ENCODE results near the gene SALL3. TPM values are rescaled to one million over a fixed set of nuclear protein-coding genes. Genes with fewer than 3 reads are reported as not detected.

SALL3 gene
- total RNA-seq, 4 donors from 2014 or later, result 0.16 TPM; not detected in 3

DNA sequence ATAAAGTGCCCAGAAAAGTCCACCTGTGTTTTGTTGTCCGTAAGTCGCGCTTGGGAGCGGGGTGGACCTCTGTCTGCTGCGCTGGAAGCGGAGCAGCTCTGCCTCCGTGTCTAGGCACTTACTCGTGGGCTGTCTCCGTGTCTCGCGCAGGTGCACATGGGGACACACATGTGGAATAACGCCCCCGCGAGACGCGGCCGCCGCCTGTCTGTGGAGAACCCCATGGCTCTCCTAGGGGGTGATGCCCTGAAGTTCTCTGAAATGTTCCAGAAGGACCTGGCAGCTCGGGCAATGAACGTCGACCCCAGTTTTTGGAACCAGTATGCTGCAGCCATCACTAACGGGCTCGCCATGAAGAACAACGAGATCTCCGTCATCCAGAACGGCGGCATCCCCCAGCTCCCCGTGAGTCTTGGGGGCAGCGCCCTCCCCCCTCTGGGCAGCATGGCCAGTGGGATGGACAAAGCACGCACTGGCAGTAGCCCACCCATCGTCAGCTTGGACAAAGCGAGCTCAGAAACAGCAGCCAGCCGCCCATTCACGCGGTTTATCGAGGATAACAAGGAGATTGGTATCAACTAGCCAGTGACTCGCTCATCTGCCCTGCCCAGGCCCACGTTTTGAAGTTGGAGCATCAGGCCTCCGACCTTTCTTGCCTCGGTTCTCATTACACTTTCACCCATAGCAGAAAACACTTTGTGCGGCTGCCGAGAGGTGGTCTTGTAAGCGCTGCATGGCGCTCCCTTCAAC, 17.3 kb downstream of the SALL3 start:
- in situ Hi-C loops (cut with MboI; ENCODE audit: low pct_ligation_motif_present in 1 of 4, low pct_unique_long_range_greater_than_20kb in 1 of 4, low sequenced_read_pairs in 3 of 4), result no loop called here
- DNase-seq, result no peak
- 86 to 93% methylated on average over 8 to 44 of the region's 44 CpGs for WGBS, 2 donors (ENCODE audit: low coverage in 1 of 2)
- H3K9me3 ChIP-seq, result no peaks in the 10 kb centered on the region
- no peaks in the 10 kb centered on the region for H3K4me1 ChIP-seq
- intact Hi-C loops (cut with DNase I; ENCODE audit: low total_unique reads), result no loop called here
- no peak overlapping the region for H3K4me3 ChIP-seq
- H3K36me3 ChIP-seq, result no peaks in the 10 kb centered on the region
- peaks cover 7% of the 10 kb centered on the region for H3K27me3 ChIP-seq
- no peak for TF ChIP-seq POLR2AphosphoS5 (IDR thresholded peaks at IDR 0.05)
- TF ChIP-seq EP300 (IDR thresholded peaks at IDR 0.05; ENCODE audit: low read depth), result no peak
- TF ChIP-seq, protein P1, sequence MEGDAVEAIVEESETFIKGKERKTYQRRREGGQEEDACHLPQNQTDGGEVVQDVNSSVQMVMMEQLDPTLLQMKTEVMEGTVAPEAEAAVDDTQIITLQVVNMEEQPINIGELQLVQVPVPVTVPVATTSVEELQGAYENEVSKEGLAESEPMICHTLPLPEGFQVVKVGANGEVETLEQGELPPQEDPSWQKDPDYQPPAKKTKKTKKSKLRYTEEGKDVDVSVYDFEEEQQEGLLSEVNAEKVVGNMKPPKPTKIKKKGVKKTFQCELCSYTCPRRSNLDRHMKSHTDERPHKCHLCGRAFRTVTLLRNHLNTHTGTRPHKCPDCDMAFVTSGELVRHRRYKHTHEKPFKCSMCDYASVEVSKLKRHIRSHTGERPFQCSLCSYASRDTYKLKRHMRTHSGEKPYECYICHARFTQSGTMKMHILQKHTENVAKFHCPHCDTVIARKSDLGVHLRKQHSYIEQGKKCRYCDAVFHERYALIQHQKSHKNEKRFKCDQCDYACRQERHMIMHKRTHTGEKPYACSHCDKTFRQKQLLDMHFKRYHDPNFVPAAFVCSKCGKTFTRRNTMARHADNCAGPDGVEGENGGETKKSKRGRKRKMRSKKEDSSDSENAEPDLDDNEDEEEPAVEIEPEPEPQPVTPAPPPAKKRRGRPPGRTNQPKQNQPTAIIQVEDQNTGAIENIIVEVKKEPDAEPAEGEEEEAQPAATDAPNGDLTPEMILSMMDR (IDR thresholded peaks at IDR 0.05), result no peak
- no peak for TF ChIP-seq POLR2A (IDR thresholded peaks at IDR 0.05)
- no peak overlapping the region for H3K27ac ChIP-seq

DNA sequence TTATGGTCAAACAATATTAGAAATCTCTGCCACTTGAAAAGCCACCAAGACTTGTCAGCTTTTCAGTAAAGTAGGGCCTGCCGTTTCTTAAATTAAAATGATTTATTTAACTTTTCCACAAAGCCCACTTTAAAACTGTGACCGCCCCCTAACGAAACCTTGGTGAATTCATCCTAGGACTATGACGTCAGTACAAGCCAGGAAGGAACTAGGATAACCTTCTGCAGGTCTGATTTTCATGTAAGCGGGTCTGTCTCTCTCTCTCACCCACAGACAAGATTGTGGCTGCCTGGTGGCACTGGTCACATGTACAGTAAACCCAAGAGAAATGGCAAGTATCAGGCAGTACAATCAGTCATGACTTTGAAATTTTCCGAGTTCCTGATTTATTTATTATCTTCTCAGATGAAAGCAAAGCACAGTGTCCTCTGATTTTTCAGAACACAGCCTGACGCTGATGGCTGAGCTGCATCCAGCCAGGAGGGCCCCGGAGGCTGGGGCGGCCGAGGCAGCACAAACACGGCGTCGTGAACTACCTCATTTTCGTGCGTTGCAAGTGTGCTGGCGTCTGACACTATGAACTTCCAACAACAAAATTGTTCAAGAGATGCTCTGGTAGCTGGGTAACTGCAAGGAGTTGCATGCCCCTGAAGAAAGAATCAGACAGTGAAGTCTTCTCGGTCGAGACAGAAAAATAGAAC, 18.9 kb downstream of the SALL3 start:
- TF ChIP-seq, protein P1 (IDR thresholded peaks at IDR 0.05), result no peak
- no peak for TF ChIP-seq EP300 (IDR thresholded peaks at IDR 0.05; ENCODE audit: low read depth)
- no peak for TF ChIP-seq POLR2AphosphoS5 (IDR thresholded peaks at IDR 0.05)
- TF ChIP-seq POLR2A (IDR thresholded peaks at IDR 0.05), result no peak
- Histone ChIP-seq H3K36me3 (no peaks in the 10 kb centered on the region), H3K27me3 (peaks cover 7% of the 10 kb centered on the region), H3K9me3 (no peaks in the 10 kb centered on the region), H3K4me1 (no peaks in the 10 kb centered on the region), H3K4me3 (no peak overlapping the region), H3K27ac (no peak overlapping the region)
- WGBS, 2 donors (ENCODE audit: low coverage in 1 of 2), result 65 to 82% methylated on average over 8 to 18 of the region's 18 CpGs
- DNase-seq, result no peak
- intact Hi-C loops (cut with DNase I; ENCODE audit: low total_unique reads) (no loop called here), in situ Hi-C loops (cut with MboI; ENCODE audit: low pct_ligation_motif_present in 1 of 4, low pct_unique_long_range_greater_than_20kb in 1 of 4, low sequenced_read_pairs in 3 of 4) (no loop called here)

DNA sequence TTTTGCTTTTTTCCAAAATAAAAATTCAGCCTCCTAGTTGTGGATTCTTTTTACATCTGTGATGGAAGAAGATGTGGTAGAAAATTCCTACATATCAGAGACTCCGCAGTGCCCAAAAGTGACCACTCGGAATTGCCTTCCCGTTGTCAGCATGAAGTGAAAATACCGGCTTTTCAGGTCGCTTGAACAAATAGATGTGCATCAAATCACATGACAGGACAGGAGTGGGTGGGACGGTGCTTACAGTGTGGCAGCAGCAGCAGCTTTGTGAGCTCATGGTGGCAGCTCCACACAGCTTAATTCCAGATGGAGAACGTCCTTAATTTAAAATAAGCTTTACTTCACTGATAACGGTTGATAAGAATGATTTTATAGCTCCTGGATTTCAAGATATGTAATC, 20.3 kb downstream of the SALL3 start:
- WGBS, 2 donors (ENCODE audit: low coverage in 1 of 2), result 40 to 54% methylated on average over 6 to 8 of the region's 8 CpGs
- no peaks in the 10 kb centered on the region for H3K4me1 ChIP-seq
- in situ Hi-C loops (cut with MboI; ENCODE audit: low pct_ligation_motif_present in 1 of 4, low pct_unique_long_range_greater_than_20kb in 1 of 4, low sequenced_read_pairs in 3 of 4) (loop anchor here in 1 of 4 donors (25.0 kb wide), 1 partner anchor 88 kb away; no protein-coding TSS in a partner anchor), intact Hi-C loops (cut with DNase I; ENCODE audit: low total_unique reads) (no loop called here)
- DNase-seq, result no peak
- no peak overlapping the region for H3K4me3 ChIP-seq
- peaks cover 7% of the 10 kb centered on the region for H3K27me3 ChIP-seq
- no peaks in the 10 kb centered on the region for H3K36me3 ChIP-seq
- H3K27ac ChIP-seq, result no peak overlapping the region
- H3K9me3 ChIP-seq, result no peaks in the 10 kb centered on the region
- TF ChIP-seq POLR2AphosphoS5 (IDR thresholded peaks at IDR 0.05) (no peak), EP300 (IDR thresholded peaks at IDR 0.05; ENCODE audit: low read depth) (no peak), POLR2A (IDR thresholded peaks at IDR 0.05) (no peak)
- TF ChIP-seq, protein P1 (IDR thresholded peaks at IDR 0.05), result no peak

DNA sequence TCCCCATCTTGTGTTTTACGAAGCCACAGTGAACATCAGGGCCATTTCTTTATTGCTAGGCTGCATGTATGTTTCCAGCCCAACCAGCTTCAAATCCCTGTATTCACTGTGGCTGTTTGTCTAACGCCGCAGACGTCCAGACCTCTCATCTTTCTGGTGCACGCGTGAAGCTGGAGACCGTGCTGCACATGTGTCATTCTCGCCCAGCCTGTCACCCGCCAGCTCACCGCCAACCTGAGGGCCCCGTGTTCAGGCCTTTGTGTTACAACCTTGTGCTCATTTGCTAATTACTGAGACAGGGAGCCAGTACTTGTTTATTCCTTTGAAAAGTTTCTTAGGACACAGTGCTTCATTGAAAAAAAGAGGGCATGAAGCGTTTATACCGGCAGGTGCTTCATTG, 21.4 kb downstream of the SALL3 start:
- Histone ChIP-seq H3K36me3 (no peaks in the 10 kb centered on the region), H3K27ac (no peak overlapping the region), H3K27me3 (peaks cover 7% of the 10 kb centered on the region), H3K9me3 (no peaks in the 10 kb centered on the region), H3K4me1 (no peaks in the 10 kb centered on the region), H3K4me3 (no peak overlapping the region)
- no peak for DNase-seq
- in situ Hi-C loops (cut with MboI; ENCODE audit: low pct_ligation_motif_present in 1 of 4, low pct_unique_long_range_greater_than_20kb in 1 of 4, low sequenced_read_pairs in 3 of 4), result loop anchor here in 1 of 4 donors (25.0 kb wide), 1 partner anchor 89 kb away; no protein-coding TSS in a partner anchor
- WGBS, 2 donors (ENCODE audit: low coverage in 1 of 2), result 82 to 90% methylated on average over 3 to 13 of the region's 13 CpGs
- TF ChIP-seq POLR2A (IDR thresholded peaks at IDR 0.05) (no peak), EP300 (IDR thresholded peaks at IDR 0.05; ENCODE audit: low read depth) (no peak), POLR2AphosphoS5 (IDR thresholded peaks at IDR 0.05) (no peak)
- TF ChIP-seq, protein P1 (IDR thresholded peaks at IDR 0.05), result no peak
- intact Hi-C loops (cut with DNase I; ENCODE audit: low total_unique reads), result no loop called here
